ENCODE measurements around the gene CHD9NB.
A peak's percentile ranks its signal among the peaks of the same experiment; 100 is the strongest.

The CHD9NB gene

GRCh38 chr16:53024045-53024444 is 28.7 kb downstream of the CHD9NB start:
- TF ChIP-seq, protein P1, sequence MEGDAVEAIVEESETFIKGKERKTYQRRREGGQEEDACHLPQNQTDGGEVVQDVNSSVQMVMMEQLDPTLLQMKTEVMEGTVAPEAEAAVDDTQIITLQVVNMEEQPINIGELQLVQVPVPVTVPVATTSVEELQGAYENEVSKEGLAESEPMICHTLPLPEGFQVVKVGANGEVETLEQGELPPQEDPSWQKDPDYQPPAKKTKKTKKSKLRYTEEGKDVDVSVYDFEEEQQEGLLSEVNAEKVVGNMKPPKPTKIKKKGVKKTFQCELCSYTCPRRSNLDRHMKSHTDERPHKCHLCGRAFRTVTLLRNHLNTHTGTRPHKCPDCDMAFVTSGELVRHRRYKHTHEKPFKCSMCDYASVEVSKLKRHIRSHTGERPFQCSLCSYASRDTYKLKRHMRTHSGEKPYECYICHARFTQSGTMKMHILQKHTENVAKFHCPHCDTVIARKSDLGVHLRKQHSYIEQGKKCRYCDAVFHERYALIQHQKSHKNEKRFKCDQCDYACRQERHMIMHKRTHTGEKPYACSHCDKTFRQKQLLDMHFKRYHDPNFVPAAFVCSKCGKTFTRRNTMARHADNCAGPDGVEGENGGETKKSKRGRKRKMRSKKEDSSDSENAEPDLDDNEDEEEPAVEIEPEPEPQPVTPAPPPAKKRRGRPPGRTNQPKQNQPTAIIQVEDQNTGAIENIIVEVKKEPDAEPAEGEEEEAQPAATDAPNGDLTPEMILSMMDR (conservative IDR thresholded peaks at IDR 0.05; ENCODE audit: low read length) = no peak
- no peak for DNase-seq (ENCODE audit: low read depth)
- no peak overlapping the region for H3K4me3 ChIP-seq (ENCODE audit: low read length)

DNA sequence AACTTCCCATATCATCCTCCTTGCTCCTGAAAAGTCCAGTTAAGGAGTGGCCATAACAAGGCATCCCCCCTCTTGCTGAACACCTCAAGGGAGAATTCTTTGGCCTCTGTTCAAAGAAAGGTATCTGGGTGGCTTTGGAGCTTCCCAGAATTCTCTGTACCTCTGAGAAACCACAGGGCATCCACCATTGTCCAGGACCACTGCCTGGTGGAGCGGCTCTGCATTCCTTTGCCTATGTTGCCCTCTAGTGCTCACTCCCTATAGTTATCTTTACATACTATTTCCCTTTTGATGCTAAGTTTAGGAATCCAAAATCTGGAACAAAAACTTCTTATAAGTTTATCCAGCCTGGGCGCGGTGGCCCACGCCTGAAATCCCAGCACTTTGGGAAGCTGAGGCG is 30.3 kb downstream of the CHD9NB start:
- TF ChIP-seq, protein P1 (conservative IDR thresholded peaks at IDR 0.05; ENCODE audit: low read length) = peak; percentile 63
- DNase-seq (ENCODE audit: low read depth) = peak; percentile 49
- no peak overlapping the region for H3K4me3 ChIP-seq (ENCODE audit: low read length)

GRCh38 chr16:53018834-53019416 is 33.8 kb downstream of the CHD9NB start:
- H3K4me3 ChIP-seq (ENCODE audit: low read length) = no peak overlapping the region
- TF ChIP-seq, protein P1 (conservative IDR thresholded peaks at IDR 0.05; ENCODE audit: low read length) = no peak
- no peak for DNase-seq (ENCODE audit: low read depth)

GRCh38 chr16:53014287-53014686 is 38.4 kb downstream of the CHD9NB start:
- H3K4me3 ChIP-seq (ENCODE audit: low read length) = no peak overlapping the region
- no peak for DNase-seq (ENCODE audit: low read depth)
- TF ChIP-seq, protein P1 (conservative IDR thresholded peaks at IDR 0.05; ENCODE audit: low read length) = no peak

GRCh38 chr16:53007095-53007494 is 45.6 kb downstream of the CHD9NB start:
- TF ChIP-seq, protein P1 (conservative IDR thresholded peaks at IDR 0.05; ENCODE audit: low read length) = no peak
- no peak overlapping the region for H3K4me3 ChIP-seq (ENCODE audit: low read length)
- DNase-seq (ENCODE audit: low read depth) = no peak

DNA sequence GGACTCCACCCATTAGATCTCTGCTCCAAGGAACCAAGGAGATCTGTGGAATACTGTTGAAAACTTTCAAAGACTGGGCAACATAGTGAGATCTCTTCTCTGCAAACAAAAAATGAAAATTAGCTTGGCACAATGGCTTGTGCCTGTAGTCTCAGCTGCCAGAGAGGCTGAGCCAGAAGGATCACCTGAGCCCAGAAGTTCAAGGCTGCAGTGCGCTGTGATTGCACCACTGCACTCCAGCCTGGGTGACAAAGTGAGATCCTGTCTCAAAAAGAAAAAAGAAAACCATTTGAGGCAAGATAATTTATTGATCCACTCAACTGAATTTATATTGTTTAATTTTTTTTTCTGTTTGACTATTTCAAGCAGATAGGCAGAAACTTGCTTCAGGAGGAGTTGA is 54.8 kb downstream of the CHD9NB start:
- TF ChIP-seq, protein P1 (conservative IDR thresholded peaks at IDR 0.05; ENCODE audit: low read length) = no peak
- H3K4me3 ChIP-seq (ENCODE audit: low read length) = no peak overlapping the region
- DNase-seq (ENCODE audit: low read depth) = no peak

- H3K4me3 ChIP-seq (ENCODE audit: low read length) = no peak overlapping the region
- no peak for DNase-seq (ENCODE audit: low read depth)
- TF ChIP-seq, protein P1 (conservative IDR thresholded peaks at IDR 0.05; ENCODE audit: low read length) = no peak
These were observed 57.8 kb downstream of the CHD9NB start for GRCh38 chr16:52994942-52995341.

All from AG10803 (cell line).